BJ (cell line): ENCODE results near the gene PER1. TPM values are rescaled to one million over a fixed set of nuclear protein-coding genes. Genes with fewer than 3 reads are reported as not detected.

ENCODE experiments used
- CTCF ChIA-PET: fragments of 350-600 bp; formaldehyde crosslinking; extraction: SDS; loops from one replicate; lab custom pipeline; 2021; ENCODE audit warnings: antibody characterized with exemption, inconsistent platforms; lab: Yijun Ruan, JAX
- POLR2A ChIA-PET: fragments of 300-600 bp; sonication (Branson Sonifier 250); formaldehyde crosslinking; extraction: SDS; loops from one replicate; lab custom pipeline; 2021; ENCODE audit warnings: antibody characterized with exemption; lab: Charles Lee
- DNase-seq: peaks from one replicate; pipeline ENCODE4 v3.0.0-alpha.2; 2011; ENCODE audit warnings: low read depth
- H3K27me3 ChIP-seq: 2 replicates; pipeline ENCODE4 v1.6.0; 2011; ENCODE audit warnings: low read length; ENCODE audit not compliant: control insufficient read depth, insufficient read depth
- H3K36me3 ChIP-seq: 2 replicates; pipeline ENCODE4 v1.5.1; 2011; ENCODE audit warnings: low read length; ENCODE audit not compliant: control insufficient read depth, insufficient read depth
- H3K4me3 ChIP-seq: 2 replicates; pipeline ENCODE4 v1.5.1; 2011; ENCODE audit warnings: low read depth, mild to moderate bottlenecking, control low read depth, low read length
- polyA plus RNA-seq: library from polyadenylated mRNA; depleted of rRNA; stranded (reverse); fragments of >200 nt; gene quantifications from 2 replicates; pipeline ENCODE4 v1.2.3, GENCODE V29; 2011
- TF ChIP-seq, protein P1 (sequence below): IDR thresholded peaks from 2 replicates; pipeline ENCODE4 v1.5.1; 2011; ENCODE audit warnings: low read depth, mild to moderate bottlenecking, control low read depth, inconsistent platforms, low read length, moderate library complexity; ENCODE audit not compliant: insufficient read depth

The PER1 gene
- polyA plus RNA-seq, 1 experiment = 7.7 TPM

DNA sequence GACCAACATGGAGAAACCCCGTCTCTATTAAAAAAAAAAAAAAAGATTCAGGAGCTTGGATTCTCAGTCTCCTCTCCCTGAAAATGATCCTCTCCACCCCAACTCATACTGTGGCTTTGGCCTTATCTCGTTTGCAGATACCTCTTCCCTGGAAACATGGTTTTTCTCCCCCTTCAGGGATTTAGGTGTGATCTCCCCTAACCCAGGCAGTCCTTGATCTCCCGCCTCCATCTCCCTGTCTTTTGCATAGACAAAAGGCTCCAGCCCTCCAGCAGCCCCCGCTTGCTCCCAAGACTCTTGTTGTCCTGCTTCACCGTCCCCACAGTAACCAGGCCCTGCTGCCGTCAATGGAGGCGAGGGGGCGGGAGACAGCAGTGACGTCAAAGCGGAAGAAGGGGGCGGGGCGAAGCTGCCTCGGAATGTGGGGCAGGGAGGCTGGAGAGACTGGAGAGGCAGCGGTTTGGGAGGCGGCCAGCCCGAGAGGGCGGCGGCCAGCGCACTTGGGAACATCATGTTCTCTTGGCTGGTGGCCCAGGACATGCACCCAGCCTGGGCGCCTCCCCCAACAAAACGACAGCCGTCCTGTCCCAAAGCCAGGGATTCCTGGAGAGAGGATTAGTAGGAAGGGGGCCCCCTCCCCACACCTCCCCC is 1.9 kb upstream of the PER1 start:
- Histone ChIP-seq H3K36me3 (peaks cover 9% of the 10 kb centered on the region), H3K4me3 (no peak overlapping the region), H3K27me3 (no peaks in the 10 kb centered on the region)
- POLR2A ChIA-PET = interaction anchor here (1.2 kb wide), 1 partner anchor 19 kb away, joined by 3 read pairs; no protein-coding TSS in a partner anchor
- CTCF ChIA-PET = interaction anchor here (0.8 to 2.0 kb wide), 6 partner anchors 10 to 68 kb away, joined by 3 to 9 read pairs (median 4); no protein-coding TSS in a partner anchor
- TF ChIP-seq, protein P1, sequence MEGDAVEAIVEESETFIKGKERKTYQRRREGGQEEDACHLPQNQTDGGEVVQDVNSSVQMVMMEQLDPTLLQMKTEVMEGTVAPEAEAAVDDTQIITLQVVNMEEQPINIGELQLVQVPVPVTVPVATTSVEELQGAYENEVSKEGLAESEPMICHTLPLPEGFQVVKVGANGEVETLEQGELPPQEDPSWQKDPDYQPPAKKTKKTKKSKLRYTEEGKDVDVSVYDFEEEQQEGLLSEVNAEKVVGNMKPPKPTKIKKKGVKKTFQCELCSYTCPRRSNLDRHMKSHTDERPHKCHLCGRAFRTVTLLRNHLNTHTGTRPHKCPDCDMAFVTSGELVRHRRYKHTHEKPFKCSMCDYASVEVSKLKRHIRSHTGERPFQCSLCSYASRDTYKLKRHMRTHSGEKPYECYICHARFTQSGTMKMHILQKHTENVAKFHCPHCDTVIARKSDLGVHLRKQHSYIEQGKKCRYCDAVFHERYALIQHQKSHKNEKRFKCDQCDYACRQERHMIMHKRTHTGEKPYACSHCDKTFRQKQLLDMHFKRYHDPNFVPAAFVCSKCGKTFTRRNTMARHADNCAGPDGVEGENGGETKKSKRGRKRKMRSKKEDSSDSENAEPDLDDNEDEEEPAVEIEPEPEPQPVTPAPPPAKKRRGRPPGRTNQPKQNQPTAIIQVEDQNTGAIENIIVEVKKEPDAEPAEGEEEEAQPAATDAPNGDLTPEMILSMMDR = no peak
- peak; percentile 97 for DNase-seq

DNA sequence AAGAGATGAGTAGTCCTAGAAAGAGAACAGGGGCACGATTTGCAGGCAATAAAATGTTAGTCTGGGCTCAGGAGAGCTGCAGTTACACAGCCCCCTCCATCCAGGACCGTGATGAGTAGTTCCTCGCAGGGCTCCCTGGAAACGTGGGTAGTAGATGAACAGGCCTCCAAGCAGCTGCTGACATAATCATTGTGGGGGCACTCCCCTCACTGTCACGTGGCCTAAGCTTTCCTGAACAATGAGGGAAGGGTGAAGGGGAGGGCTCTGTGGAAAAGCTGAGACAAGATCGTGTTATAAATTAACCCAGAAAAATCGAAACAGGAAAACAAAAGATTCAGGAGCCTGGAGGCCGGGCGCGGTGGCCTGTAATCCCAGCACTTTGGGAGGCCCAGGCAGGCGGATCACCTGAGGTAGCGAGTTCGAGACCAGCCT is 1.3 kb upstream of the PER1 start:
- TF ChIP-seq, protein P1 = no peak

DNA sequence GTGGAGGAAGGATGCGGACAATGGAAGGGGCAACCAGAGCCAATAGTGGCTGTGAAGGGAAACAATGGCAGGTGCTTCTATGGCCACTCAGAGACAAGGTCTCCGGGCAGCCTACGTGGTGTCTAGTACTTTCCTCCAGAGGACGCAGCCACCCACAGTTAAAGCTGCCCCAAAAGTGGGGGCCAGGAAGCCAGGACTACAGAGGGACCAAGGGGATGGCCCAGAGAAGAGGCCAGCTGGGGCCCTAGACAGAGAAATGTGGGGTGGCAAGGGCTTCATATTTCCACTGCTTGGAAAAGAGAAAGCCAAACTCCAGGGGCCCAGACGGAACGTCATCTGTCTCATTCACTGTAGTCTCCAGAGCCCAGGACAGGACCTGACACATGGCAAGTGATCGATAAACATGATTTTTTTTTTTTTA is 837 bp upstream of the PER1 start:
- no peak for DNase-seq
- Histone ChIP-seq H3K27me3 (no peaks in the 10 kb centered on the region), H3K36me3 (peaks cover 16% of the 10 kb centered on the region), H3K4me3 (no peak overlapping the region)
- POLR2A ChIA-PET = no interaction called here
- TF ChIP-seq, protein P1 = no peak
- CTCF ChIA-PET = interaction anchor here (1.1 to 2.0 kb wide), 3 partner anchors 13 to 33 kb away, joined by 3 to 9 read pairs (median 4); no protein-coding TSS in a partner anchor

More for the DNA sequence above, 1.3 kb upstream of the PER1 start:
- POLR2A ChIA-PET = interaction anchor here (1.2 kb wide), 1 partner anchor 20 kb away, joined by 3 read pairs; no protein-coding TSS in a partner anchor
- CTCF ChIA-PET = interaction anchor here (0.8 to 2.0 kb wide), 6 partner anchors 11 to 68 kb away, joined by 3 to 9 read pairs (median 4); no protein-coding TSS in a partner anchor
- Histone ChIP-seq H3K27me3 (no peaks in the 10 kb centered on the region), H3K36me3 (peaks cover 11% of the 10 kb centered on the region), H3K4me3 (no peak overlapping the region)
- DNase-seq = peak; percentile 77

DNA sequence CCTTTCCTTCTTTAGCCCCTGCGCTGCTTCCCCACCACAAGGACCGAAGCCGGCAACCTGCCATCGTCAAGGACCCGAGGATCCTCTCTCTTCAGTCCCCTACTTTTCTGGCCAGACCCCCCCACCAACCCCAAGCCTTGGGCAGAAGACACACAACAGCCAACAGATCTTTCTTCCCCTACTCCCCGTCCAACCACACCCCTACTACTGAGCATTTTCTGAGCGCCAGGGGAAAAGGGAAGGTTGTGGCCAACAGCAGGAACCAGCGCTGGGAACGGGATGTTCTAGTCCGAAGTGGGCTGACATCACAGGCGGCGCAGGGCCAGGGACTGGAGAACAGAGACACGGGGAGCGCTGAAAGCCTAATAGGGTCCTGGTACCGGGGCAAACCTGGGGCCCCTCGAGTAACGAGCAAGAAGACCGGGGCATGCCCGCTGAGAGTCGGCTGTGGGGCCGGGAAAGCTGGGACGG is 528 bp downstream of the PER1 start:
- DNase-seq = no peak
- POLR2A ChIA-PET = interaction anchor here (1.0 kb wide), 1 partner anchor 21 kb away, joined by 4 read pairs; no protein-coding TSS in a partner anchor
- no peaks in the 10 kb centered on the region for H3K27me3 ChIP-seq
- H3K4me3 ChIP-seq = peak overlapping the region; percentile 63
- peaks cover 28% of the 10 kb centered on the region for H3K36me3 ChIP-seq
- TF ChIP-seq, protein P1 = no peak
- CTCF ChIA-PET = interaction anchor here (0.5 to 1.3 kb wide), 5 partner anchors 14 to 301 kb away, joined by 3 to 6 read pairs (median 5); partner anchors contain the start of gene CTC1

DNA sequence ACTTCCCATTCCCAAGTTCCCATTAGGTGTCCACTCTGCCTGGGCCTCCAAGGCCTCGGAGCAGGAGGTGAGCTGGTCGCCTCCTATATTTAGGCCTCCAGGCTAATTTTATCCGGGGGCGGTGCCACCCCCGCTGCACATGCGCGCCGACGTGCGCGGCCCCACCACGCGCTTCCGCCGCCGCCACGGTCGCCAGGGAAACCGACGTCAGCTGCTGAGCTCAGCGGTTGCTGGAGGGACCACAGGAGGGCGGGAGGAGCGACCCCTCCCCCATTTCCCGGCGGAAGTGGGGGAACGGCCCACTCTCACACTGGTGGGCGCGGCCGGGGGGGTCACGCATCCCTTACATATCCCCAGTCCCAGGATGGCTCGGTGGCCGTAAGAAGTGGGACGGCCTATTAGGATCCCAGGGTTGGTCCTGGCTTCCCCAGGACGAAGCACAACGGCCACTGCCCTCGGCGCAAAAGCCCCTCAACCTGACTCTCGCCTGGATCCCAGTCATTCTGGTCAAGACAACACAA is 1.0 kb downstream of the PER1 start:
- Histone ChIP-seq H3K36me3 (peaks cover 33% of the 10 kb centered on the region), H3K27me3 (no peaks in the 10 kb centered on the region), H3K4me3 (peak overlapping the region; percentile 63)
- no peak for DNase-seq
- TF ChIP-seq, protein P1 = no peak
- POLR2A ChIA-PET = interaction anchor here (1.0 kb wide), 1 partner anchor 22 kb away, joined by 4 read pairs; no protein-coding TSS in a partner anchor
- CTCF ChIA-PET = interaction anchor here (0.8 to 1.6 kb wide), 4 partner anchors 9 to 97 kb away, joined by 3 to 6 read pairs (median 5); partner anchors contain the start of gene CTC1
